WTC11 (cell line): Measurements from ENCODE around the gene TMC8.

Experiments
- ATF1 ChIP-seq: sonication (generic); formaldehyde crosslinking; IDR thresholded peaks from 2 replicates; pipeline ENCODE4 v1.8.1; 2023; ENCODE audit warnings: mild to moderate bottlenecking, moderate library complexity, missing genetic modification reagents
- JUN ChIP-seq: sonication (generic); formaldehyde crosslinking; IDR thresholded peaks from 2 replicates; pipeline ENCODE4 v1.8.0; 2023; ENCODE audit warnings: mild to moderate bottlenecking, missing genetic modification reagents
- NFYB ChIP-seq: sonication (generic); formaldehyde crosslinking; conservative IDR thresholded peaks from 2 replicates; pipeline ENCODE4 v1.8.0; 2022; ENCODE audit warnings: low read depth, missing genetic modification reagents
- NR2C2 ChIP-seq: sonication (generic); formaldehyde crosslinking; IDR thresholded peaks from 2 replicates; pipeline ENCODE4 v1.8.0; 2022; ENCODE audit warnings: mild to moderate bottlenecking, missing genetic modification reagents
- TP53 ChIP-seq: sonication (generic); formaldehyde crosslinking; IDR thresholded peaks from 2 replicates; pipeline ENCODE4 v1.8.1; 2023; ENCODE audit warnings: mild to moderate bottlenecking, missing genetic modification reagents
- ZNF416 ChIP-seq: fragments of 250-450 bp; sonication (Bioruptor Pico); IDR thresholded peaks from 2 replicates; pipeline ENCODE4 v1.9.0; 2021; ENCODE audit warnings: mild to moderate bottlenecking, inconsistent platforms
- TF ChIP-seq, protein P1 (sequence below): sonication (generic); formaldehyde crosslinking; IDR thresholded peaks from 2 replicates; pipeline ENCODE4 v1.8.1; 2023; ENCODE audit warnings: mild to moderate bottlenecking, missing genetic modification reagents, moderate library complexity
- TF ChIP-seq, protein P2 (sequence below): sonication (generic); formaldehyde crosslinking; IDR thresholded peaks from 2 replicates; pipeline ENCODE4 v1.8.1; 2022; ENCODE audit warnings: mild to moderate bottlenecking, missing genetic modification reagents, moderate library complexity, borderline replicate concordance
- TF ChIP-seq, protein P3 (sequence below): fragments of 200-600 bp; IDR thresholded peaks from 2 replicates; pipeline ENCODE4 v1.8.0; 2022; ENCODE audit warnings: antibody characterized with exemption
- TF ChIP-seq, protein P4 (sequence below): sonication (generic); formaldehyde crosslinking; IDR thresholded peaks from 2 replicates; pipeline ENCODE4 v1.8.0; 2022; ENCODE audit warnings: mild to moderate bottlenecking, missing genetic modification reagents
- TF ChIP-seq, protein P5 (sequence below): sonication (generic); formaldehyde crosslinking; conservative IDR thresholded peaks from 2 replicates; pipeline ENCODE4 v1.8.1; 2023; ENCODE audit warnings: mild to moderate bottlenecking, low read depth, missing genetic modification reagents, moderate library complexity

DNA sequence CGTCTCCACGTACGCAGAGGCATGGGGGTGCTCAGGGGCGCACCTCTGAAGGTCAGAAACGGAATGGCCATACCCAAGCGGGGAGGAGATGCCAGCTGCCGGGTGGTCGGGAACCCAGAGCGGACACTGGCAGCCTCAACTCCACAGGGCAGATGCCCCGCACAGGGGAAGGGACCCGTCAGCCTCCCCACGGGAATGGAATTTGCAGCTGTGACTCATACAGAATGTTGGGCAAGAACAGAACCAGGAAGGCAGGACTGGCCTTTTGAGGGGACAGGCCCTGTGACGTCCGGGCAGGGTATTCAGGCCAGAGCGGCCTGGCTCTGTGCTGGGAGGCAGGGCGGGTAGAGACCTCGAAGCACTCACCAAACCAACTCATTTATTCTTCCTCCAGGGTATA, 48.8 kb downstream of the TMC8 start:
- TF ChIP-seq, protein P1, sequence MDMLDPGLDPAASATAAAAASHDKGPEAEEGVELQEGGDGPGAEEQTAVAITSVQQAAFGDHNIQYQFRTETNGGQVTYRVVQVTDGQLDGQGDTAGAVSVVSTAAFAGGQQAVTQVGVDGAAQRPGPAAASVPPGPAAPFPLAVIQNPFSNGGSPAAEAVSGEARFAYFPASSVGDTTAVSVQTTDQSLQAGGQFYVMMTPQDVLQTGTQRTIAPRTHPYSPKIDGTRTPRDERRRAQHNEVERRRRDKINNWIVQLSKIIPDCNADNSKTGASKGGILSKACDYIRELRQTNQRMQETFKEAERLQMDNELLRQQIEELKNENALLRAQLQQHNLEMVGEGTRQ (CRISPR knock-in tag): no peak
- TF ChIP-seq NFYB (CRISPR knock-in tag) (no peak), ZNF416 (no peak), NR2C2 (CRISPR knock-in tag) (no peak), JUN (CRISPR knock-in tag) (no peak), ATF1 (CRISPR knock-in tag) (no peak), TP53 (CRISPR knock-in tag) (no peak)
- TF ChIP-seq, protein P2, sequence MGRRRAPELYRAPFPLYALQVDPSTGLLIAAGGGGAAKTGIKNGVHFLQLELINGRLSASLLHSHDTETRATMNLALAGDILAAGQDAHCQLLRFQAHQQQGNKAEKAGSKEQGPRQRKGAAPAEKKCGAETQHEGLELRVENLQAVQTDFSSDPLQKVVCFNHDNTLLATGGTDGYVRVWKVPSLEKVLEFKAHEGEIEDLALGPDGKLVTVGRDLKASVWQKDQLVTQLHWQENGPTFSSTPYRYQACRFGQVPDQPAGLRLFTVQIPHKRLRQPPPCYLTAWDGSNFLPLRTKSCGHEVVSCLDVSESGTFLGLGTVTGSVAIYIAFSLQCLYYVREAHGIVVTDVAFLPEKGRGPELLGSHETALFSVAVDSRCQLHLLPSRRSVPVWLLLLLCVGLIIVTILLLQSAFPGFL (CRISPR knock-in tag): no peak
- TF ChIP-seq, protein P3, sequence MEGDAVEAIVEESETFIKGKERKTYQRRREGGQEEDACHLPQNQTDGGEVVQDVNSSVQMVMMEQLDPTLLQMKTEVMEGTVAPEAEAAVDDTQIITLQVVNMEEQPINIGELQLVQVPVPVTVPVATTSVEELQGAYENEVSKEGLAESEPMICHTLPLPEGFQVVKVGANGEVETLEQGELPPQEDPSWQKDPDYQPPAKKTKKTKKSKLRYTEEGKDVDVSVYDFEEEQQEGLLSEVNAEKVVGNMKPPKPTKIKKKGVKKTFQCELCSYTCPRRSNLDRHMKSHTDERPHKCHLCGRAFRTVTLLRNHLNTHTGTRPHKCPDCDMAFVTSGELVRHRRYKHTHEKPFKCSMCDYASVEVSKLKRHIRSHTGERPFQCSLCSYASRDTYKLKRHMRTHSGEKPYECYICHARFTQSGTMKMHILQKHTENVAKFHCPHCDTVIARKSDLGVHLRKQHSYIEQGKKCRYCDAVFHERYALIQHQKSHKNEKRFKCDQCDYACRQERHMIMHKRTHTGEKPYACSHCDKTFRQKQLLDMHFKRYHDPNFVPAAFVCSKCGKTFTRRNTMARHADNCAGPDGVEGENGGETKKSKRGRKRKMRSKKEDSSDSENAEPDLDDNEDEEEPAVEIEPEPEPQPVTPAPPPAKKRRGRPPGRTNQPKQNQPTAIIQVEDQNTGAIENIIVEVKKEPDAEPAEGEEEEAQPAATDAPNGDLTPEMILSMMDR: no peak
- TF ChIP-seq, protein P4, sequence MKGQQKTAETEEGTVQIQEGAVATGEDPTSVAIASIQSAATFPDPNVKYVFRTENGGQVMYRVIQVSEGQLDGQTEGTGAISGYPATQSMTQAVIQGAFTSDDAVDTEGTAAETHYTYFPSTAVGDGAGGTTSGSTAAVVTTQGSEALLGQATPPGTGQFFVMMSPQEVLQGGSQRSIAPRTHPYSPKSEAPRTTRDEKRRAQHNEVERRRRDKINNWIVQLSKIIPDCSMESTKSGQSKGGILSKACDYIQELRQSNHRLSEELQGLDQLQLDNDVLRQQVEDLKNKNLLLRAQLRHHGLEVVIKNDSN: no peak
- TF ChIP-seq, protein P5, sequence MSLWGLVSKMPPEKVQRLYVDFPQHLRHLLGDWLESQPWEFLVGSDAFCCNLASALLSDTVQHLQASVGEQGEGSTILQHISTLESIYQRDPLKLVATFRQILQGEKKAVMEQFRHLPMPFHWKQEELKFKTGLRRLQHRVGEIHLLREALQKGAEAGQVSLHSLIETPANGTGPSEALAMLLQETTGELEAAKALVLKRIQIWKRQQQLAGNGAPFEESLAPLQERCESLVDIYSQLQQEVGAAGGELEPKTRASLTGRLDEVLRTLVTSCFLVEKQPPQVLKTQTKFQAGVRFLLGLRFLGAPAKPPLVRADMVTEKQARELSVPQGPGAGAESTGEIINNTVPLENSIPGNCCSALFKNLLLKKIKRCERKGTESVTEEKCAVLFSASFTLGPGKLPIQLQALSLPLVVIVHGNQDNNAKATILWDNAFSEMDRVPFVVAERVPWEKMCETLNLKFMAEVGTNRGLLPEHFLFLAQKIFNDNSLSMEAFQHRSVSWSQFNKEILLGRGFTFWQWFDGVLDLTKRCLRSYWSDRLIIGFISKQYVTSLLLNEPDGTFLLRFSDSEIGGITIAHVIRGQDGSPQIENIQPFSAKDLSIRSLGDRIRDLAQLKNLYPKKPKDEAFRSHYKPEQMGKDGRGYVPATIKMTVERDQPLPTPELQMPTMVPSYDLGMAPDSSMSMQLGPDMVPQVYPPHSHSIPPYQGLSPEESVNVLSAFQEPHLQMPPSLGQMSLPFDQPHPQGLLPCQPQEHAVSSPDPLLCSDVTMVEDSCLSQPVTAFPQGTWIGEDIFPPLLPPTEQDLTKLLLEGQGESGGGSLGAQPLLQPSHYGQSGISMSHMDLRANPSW (CRISPR knock-in tag): no peak
